ENCODE data around the gene SLC45A3. TPM values are rescaled to one million over a fixed set of nuclear protein-coding genes. Genes with fewer than 3 reads are reported as not detected.

SLC45A3 gene
- polyA plus RNA-seq, 1 experiment, result 0.91 TPM

GRCh38 chr1:205626216-205626615 lies 54.1 kb downstream of the SLC45A3 start:
- Histone ChIP-seq H3K4me3 (ENCODE audit: low read depth, low read length) (no peak overlapping the region), H3K36me3 (ENCODE audit: control insufficient read depth, insufficient read depth, low read length) (no peaks in the 10 kb centered on the region), H3K27me3 (ENCODE audit: control insufficient read depth, insufficient read depth, low read length) (no peaks in the 10 kb centered on the region)
- TF ChIP-seq CTCF (IDR thresholded peaks at IDR 0.05; ENCODE audit: insufficient read depth, low read depth, low read length), result no peak
- ChIA-PET CTCF (interaction anchor here (1.0 kb wide), 2 partner anchors 34 to 35 kb away, joined by 3 read pairs; no protein-coding TSS in a partner anchor), POLR2A (no interaction called here)
- no peak for DNase-seq (ENCODE audit: low read depth)

- DNase-seq (ENCODE audit: low read depth), result no peak
- CTCF ChIA-PET, result interaction anchor here (5.3 kb wide), 1 partner anchor 32 kb away, joined by 19 read pairs; no protein-coding TSS in a partner anchor
- POLR2A ChIA-PET, result no interaction called here
- peaks cover 3% of the 10 kb centered on the region; the same call in 1 of the 2 replicates for H3K36me3 ChIP-seq (ENCODE audit: control insufficient read depth, insufficient read depth, low read length)
- H3K27me3 ChIP-seq (ENCODE audit: control insufficient read depth, insufficient read depth, low read length), result no peaks in the 10 kb centered on the region
- TF ChIP-seq CTCF (IDR thresholded peaks at IDR 0.05; ENCODE audit: insufficient read depth, low read depth, low read length), result no peak
- no peak overlapping the region for H3K4me3 ChIP-seq (ENCODE audit: low read depth, low read length)
Measured at GRCh38 chr1:205623646-205624045, 56.7 kb downstream of the SLC45A3 start.

GRCh38 chr1:205620269-205620668 lies 60.0 kb downstream of the SLC45A3 start:
- Histone ChIP-seq H3K36me3 (ENCODE audit: control insufficient read depth, insufficient read depth, low read length) (peaks cover 8% of the 10 kb centered on the region), H3K27me3 (ENCODE audit: control insufficient read depth, insufficient read depth, low read length) (no peaks in the 10 kb centered on the region), H3K4me3 (ENCODE audit: low read depth, low read length) (no peak overlapping the region)
- CTCF ChIA-PET, result interaction anchor here (1.9 to 5.3 kb wide), 2 partner anchors 11 to 29 kb away, joined by 6 to 19 read pairs; no protein-coding TSS in a partner anchor
- POLR2A ChIA-PET, result no interaction called here
- no peak for TF ChIP-seq CTCF (IDR thresholded peaks at IDR 0.05; ENCODE audit: insufficient read depth, low read depth, low read length)
- DNase-seq (ENCODE audit: low read depth), result no peak

- peaks cover 8% of the 10 kb centered on the region for H3K36me3 ChIP-seq (ENCODE audit: control insufficient read depth, insufficient read depth, low read length)
- no peak for DNase-seq (ENCODE audit: low read depth)
- no peak for TF ChIP-seq CTCF (IDR thresholded peaks at IDR 0.05; ENCODE audit: insufficient read depth, low read depth, low read length)
- ChIA-PET POLR2A (no interaction called here), CTCF (no interaction called here)
- H3K27me3 ChIP-seq (ENCODE audit: control insufficient read depth, insufficient read depth, low read length), result no peaks in the 10 kb centered on the region
- H3K4me3 ChIP-seq (ENCODE audit: low read depth, low read length), result no peak overlapping the region
Measured at GRCh38 chr1:205619376-205619775, 60.9 kb downstream of the SLC45A3 start.

GRCh38 chr1:205616563-205617293 lies 63.6 kb downstream of the SLC45A3 start:
- Histone ChIP-seq H3K27me3 (ENCODE audit: control insufficient read depth, insufficient read depth, low read length) (no peaks in the 10 kb centered on the region), H3K36me3 (ENCODE audit: control insufficient read depth, insufficient read depth, low read length) (peaks cover 8% of the 10 kb centered on the region), H3K4me3 (ENCODE audit: low read depth, low read length) (no peak overlapping the region)
- no peak for DNase-seq (ENCODE audit: low read depth)
- no peak for TF ChIP-seq CTCF (IDR thresholded peaks at IDR 0.05; ENCODE audit: insufficient read depth, low read depth, low read length)
- CTCF ChIA-PET, result interaction anchor here (0.7 to 1.4 kb wide), 2 partner anchors 25 to 286 kb away, joined by 3 read pairs; no protein-coding TSS in a partner anchor
- POLR2A ChIA-PET, result no interaction called here
